ENCODE measurements around the gene CEACAM6. TPM values are rescaled to one million over a fixed set of nuclear protein-coding genes. Genes with fewer than 3 reads are reported as not detected.
"Not testable (repeated sequence)": the region's sequence is repeated elsewhere in the genome, so short reads cannot be mapped to it uniquely, and the experiment has no call there.

Gene CEACAM6
- total RNA-seq, 2 experiments from 2014 or later, result not detected

DNA sequence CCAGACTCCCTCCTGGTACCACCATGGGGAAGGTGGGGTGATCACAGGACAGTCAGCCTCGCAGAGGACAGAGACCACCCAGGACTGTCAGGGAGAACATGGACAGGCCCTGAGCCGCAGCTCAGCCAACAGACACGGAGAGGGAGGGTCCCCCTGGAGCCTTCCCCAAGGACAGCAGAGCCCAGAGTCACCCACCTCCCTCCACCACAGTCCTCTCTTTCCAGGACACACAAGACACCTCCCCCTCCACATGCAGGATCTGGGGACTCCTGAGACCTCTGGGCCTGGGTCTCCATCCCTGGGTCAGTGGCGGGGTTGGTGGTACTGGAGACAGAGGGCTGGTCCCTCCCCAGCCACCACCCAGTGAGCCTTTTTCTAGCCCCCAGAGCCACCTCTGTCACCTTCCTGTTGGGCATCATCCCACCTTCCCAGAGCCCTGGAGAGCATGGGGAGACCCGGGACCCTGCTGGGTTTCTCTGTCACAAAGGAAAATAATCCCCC, 47.4 kb upstream of the CEACAM6 start:
- ChIA-PET POLR2A (no interaction called here), CTCF (no interaction called here)
- H3K27me3 ChIP-seq (ENCODE audit: control insufficient read depth in 1 of 2, insufficient read depth in 2 of 2, low read length in 2 of 2), result peaks cover 22% of the 10 kb centered on the region in 2 experiments
- peaks cover 63% of the 10 kb centered on the region for H3K27me3 Mint-ChIP-seq
- TF ChIP-seq, protein P1, sequence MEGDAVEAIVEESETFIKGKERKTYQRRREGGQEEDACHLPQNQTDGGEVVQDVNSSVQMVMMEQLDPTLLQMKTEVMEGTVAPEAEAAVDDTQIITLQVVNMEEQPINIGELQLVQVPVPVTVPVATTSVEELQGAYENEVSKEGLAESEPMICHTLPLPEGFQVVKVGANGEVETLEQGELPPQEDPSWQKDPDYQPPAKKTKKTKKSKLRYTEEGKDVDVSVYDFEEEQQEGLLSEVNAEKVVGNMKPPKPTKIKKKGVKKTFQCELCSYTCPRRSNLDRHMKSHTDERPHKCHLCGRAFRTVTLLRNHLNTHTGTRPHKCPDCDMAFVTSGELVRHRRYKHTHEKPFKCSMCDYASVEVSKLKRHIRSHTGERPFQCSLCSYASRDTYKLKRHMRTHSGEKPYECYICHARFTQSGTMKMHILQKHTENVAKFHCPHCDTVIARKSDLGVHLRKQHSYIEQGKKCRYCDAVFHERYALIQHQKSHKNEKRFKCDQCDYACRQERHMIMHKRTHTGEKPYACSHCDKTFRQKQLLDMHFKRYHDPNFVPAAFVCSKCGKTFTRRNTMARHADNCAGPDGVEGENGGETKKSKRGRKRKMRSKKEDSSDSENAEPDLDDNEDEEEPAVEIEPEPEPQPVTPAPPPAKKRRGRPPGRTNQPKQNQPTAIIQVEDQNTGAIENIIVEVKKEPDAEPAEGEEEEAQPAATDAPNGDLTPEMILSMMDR (IDR thresholded peaks at IDR 0.05), result no peak
- H3K27ac ChIP-seq (ENCODE audit: low read depth in 1 of 2, low read length in 2 of 2), result no peak overlapping the region
- H3K27ac Mint-ChIP-seq, result no peak overlapping the region
- H3K4me3 Mint-ChIP-seq, result no peak overlapping the region
- DNase-seq (peak in 1 of 14 experiments; percentile 11), ATAC-seq (ENCODE audit: poor library complexity) (no peak)
- H3K4me1 Mint-ChIP-seq (ENCODE audit: low read depth), result no peaks in the 10 kb centered on the region
- H3K4me1 ChIP-seq (ENCODE audit: insufficient read depth, low read length), result peaks cover 8% of the 10 kb centered on the region
- H3K9me3 ChIP-seq (ENCODE audit: control insufficient read depth in 1 of 2, insufficient read depth in 1 of 2, low read length in 2 of 2), result peaks cover 0 to 14% of the 10 kb centered on the region in 2 experiments
- H3K36me3 ChIP-seq (ENCODE audit: insufficient read depth, low read length), result no peaks in the 10 kb centered on the region
- intact Hi-C loops (cut with DNase I, micrococcal nuclease), result loop anchor here (1.0 to 5.0 kb wide), 2 partner anchors 38 to 66 kb away; no protein-coding TSS in a partner anchor
- H3K4me3 ChIP-seq (ENCODE audit: low read length), result no peak overlapping the region
- no peaks in the 10 kb centered on the region for H3K9me3 Mint-ChIP-seq
- H3K36me3 Mint-ChIP-seq (ENCODE audit: low read depth), result no peaks in the 10 kb centered on the region

DNA sequence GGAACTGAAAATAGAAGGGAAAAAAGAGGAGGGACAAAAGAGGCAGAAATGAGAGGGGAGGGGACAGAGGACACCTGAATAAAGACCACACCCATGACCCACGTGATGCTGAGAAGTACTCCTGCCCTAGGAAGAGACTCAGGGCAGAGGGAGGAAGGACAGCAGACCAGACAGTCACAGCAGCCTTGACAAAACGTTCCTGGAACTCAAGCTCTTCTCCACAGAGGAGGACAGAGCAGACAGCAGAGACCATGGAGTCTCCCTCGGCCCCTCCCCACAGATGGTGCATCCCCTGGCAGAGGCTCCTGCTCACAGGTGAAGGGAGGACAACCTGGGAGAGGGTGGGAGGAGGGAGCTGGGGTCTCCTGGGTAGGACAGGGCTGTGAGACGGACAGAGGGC, 46.8 kb upstream of the CEACAM6 start, which contains the start of gene CEACAM5:
Gene CEACAM5, plus strand, starts transcription at position 146 of the 400 bp plus-strand sequence. Its CDS starts 106 bp downstream, at position 252.
- Mint-ChIP-seq H3K36me3 (ENCODE audit: low read depth) (no peaks in the 10 kb centered on the region), H3K4me1 (ENCODE audit: low read depth) (no peaks in the 10 kb centered on the region), H3K4me3 (no peak within 1 kb of the TSS), H3K27ac (no peak within 1 kb of the TSS), H3K27me3 (peaks cover 66% of the 10 kb centered on the region), H3K9me3 (no peaks in the 10 kb centered on the region)
- Histone ChIP-seq H3K27me3 (ENCODE audit: control insufficient read depth in 1 of 2, insufficient read depth in 2 of 2, low read length in 2 of 2) (peaks cover 22% of the 10 kb centered on the region in 2 experiments), H3K4me1 (ENCODE audit: insufficient read depth, low read length) (peaks cover 8% of the 10 kb centered on the region), H3K9me3 (ENCODE audit: control insufficient read depth in 1 of 2, insufficient read depth in 1 of 2, low read length in 2 of 2) (peaks cover 0 to 14% of the 10 kb centered on the region in 2 experiments), H3K36me3 (ENCODE audit: insufficient read depth, low read length) (no peaks in the 10 kb centered on the region), H3K4me3 (ENCODE audit: low read length) (no peak within 1 kb of the TSS), H3K27ac (ENCODE audit: low read depth in 1 of 2, low read length in 2 of 2) (no peak within 1 kb of the TSS)
- intact Hi-C loops (cut with DNase I, micrococcal nuclease), result loop anchor here in 1 of 2 experiments (5.0 kb wide), 1 partner anchor 66 kb away; no protein-coding TSS in a partner anchor
- TF ChIP-seq, protein P1 (IDR thresholded peaks at IDR 0.05), result no peak
- ATAC-seq (ENCODE audit: poor library complexity), result no peak
- ChIA-PET CTCF (no interaction called here), POLR2A (no interaction called here)
- no peak for DNase-seq

DNA sequence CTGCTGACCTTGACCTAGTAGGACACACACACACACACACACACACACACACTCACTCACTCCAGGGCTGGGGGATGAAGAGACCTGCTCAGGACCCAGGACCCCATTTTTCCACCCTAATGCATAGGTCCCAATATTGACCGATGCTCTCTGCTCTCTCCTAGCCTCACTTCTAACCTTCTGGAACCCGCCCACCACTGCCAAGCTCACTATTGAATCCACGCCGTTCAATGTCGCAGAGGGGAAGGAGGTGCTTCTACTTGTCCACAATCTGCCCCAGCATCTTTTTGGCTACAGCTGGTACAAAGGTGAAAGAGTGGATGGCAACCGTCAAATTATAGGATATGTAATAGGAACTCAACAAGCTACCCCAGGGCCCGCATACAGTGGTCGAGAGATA, 45.8 kb upstream of the CEACAM6 start:
- DNase-seq; H3K9me3 Mint-ChIP-seq; H3K36me3 ChIP-seq (ENCODE audit: insufficient read depth, low read length); H3K4me3 ChIP-seq (ENCODE audit: low read length); CTCF ChIA-PET; ATAC-seq (ENCODE audit: poor library complexity); POLR2A ChIA-PET; H3K4me1 ChIP-seq (ENCODE audit: insufficient read depth, low read length); H3K27ac ChIP-seq (ENCODE audit: low read depth in 1 of 2, low read length in 2 of 2); H3K4me1 Mint-ChIP-seq (ENCODE audit: low read depth); H3K9me3 ChIP-seq (ENCODE audit: control insufficient read depth in 1 of 2, insufficient read depth in 1 of 2, low read length in 2 of 2); H3K4me3 Mint-ChIP-seq; H3K36me3 Mint-ChIP-seq (ENCODE audit: low read depth); H3K27ac Mint-ChIP-seq: not testable (repeated sequence)
- H3K27me3 ChIP-seq (ENCODE audit: control insufficient read depth in 1 of 2, insufficient read depth in 2 of 2, low read length in 2 of 2), result peaks cover 18 to 19% of the 10 kb centered on the region in 2 experiments
- peaks cover 73% of the 10 kb centered on the region for H3K27me3 Mint-ChIP-seq
- intact Hi-C loops (cut with DNase I, micrococcal nuclease), result loop anchor here in 1 of 2 experiments (5.0 kb wide), 1 partner anchor 67 kb away; no protein-coding TSS in a partner anchor

Measured in CD4-positive, alpha-beta T cell (primary cell).